IMR-90 (cell line): ENCODE data around the gene TAF10. TPM values are rescaled to one million over a fixed set of nuclear protein-coding genes. Genes with fewer than 3 reads are reported as not detected.

Experiments
- ATAC-seq: fragments of 200-7000 bp; cut with Tn5 transposase; 2 replicates; pipeline ENCODE4 v1.9.1; 2020; ENCODE audit warnings: low read depth, mild to moderate bottlenecking, moderate library complexity
- BruUV-seq: library from RNA; stranded (reverse); fragments of 400-500 nt; replicated peaks from 2 replicates; lab custom pipeline; 2021; lab: Mats Ljungman, UMichigan
- CTCF ChIA-PET: fragments of 300-600 bp; formaldehyde crosslinking; extraction: SDS; loops from one replicate; lab custom pipeline; 2021; ENCODE audit warnings: antibody characterized with exemption; lab: Yijun Ruan, JAX
- POLR2A ChIA-PET: fragments of 300-600 bp; sonication (Branson Sonifier 250); formaldehyde crosslinking; loops from one replicate; lab custom pipeline; 2022; ENCODE audit warnings: antibody characterized with exemption; ENCODE audit not compliant: unreplicated experiment; lab: Charles Lee
- DNase-seq: peaks from one replicate; pipeline ENCODE4 v3.0.0; 2013
- H2AFZ ChIP-seq: replicated peaks from 2 replicates; pipeline ENCODE3; 2013; ENCODE audit warnings: low read length, mild to moderate bottlenecking; ENCODE audit not compliant: poor library complexity
- H2AK5ac ChIP-seq: 2 replicates; pipeline ENCODE4 v1.6.1; 2013; ENCODE audit warnings: low read depth, low read length, inconsistent platforms
- H2AK9ac ChIP-seq: replicated peaks from 2 replicates; pipeline ENCODE3; 2013; ENCODE audit warnings: mild to moderate bottlenecking, low read depth, low read length, moderate library complexity; ENCODE audit not compliant: poor library complexity
- H2BK120ac ChIP-seq: 2 replicates; pipeline ENCODE4 v1.6.1; 2013; ENCODE audit warnings: low read depth, low read length, inconsistent platforms
- H2BK15ac ChIP-seq: 3 replicates; pipeline ENCODE4 v1.6.1; 2013; ENCODE audit warnings: low read depth, low read length, inconsistent platforms
- H2BK20ac ChIP-seq: 2 replicates; pipeline ENCODE4 v1.6.1; 2013; ENCODE audit warnings: low read depth, mild to moderate bottlenecking, inconsistent platforms, low read length, moderate library complexity
- H2BK5ac ChIP-seq: 2 replicates; pipeline ENCODE4 v1.6.1; 2013; ENCODE audit warnings: mild to moderate bottlenecking, low read depth, low read length, inconsistent platforms; ENCODE audit not compliant: poor library complexity, severe bottlenecking
- H3K14ac ChIP-seq: replicated peaks from 2 replicates; pipeline ENCODE4 v1.6.1; 2013; ENCODE audit warnings: low read depth, low read length, inconsistent platforms
- H3K18ac ChIP-seq: 2 replicates; pipeline ENCODE4 v1.6.1; 2013; ENCODE audit warnings: low read depth, low read length, control low read depth
- H3K23ac ChIP-seq: 2 replicates; pipeline ENCODE4 v1.6.1; 2013; ENCODE audit warnings: low read depth, low read length, inconsistent platforms
- H3K27ac ChIP-seq: 2 replicates; pipeline ENCODE4 v1.5.1; 2013; ENCODE audit warnings: mild to moderate bottlenecking, control low read depth, low read length; ENCODE audit not compliant: insufficient read depth
- H3K27me3 ChIP-seq: 2 replicates; pipeline ENCODE4 v1.6.1; 2013; ENCODE audit warnings: low read length; ENCODE audit not compliant: control insufficient read depth, insufficient read depth
- H3K36me3 ChIP-seq: 2 replicates; pipeline ENCODE4 v1.6.1; 2013; ENCODE audit warnings: low read length, mixed read lengths; ENCODE audit not compliant: control insufficient read depth, insufficient read depth
- H3K4ac ChIP-seq: 2 replicates; pipeline ENCODE4 v1.6.1; 2013; ENCODE audit warnings: low read depth, low read length, inconsistent platforms
- H3K4me1 ChIP-seq: 2 replicates; pipeline ENCODE4 v1.6.1; 2013; ENCODE audit warnings: low read length, mixed read lengths; ENCODE audit not compliant: control insufficient read depth, insufficient read depth
- H3K4me2 ChIP-seq: 2 replicates; pipeline ENCODE4 v1.6.1; 2013; ENCODE audit warnings: low read depth, mild to moderate bottlenecking, control low read depth, low read length, moderate library complexity
- H3K4me3 ChIP-seq: 2 replicates; pipeline ENCODE4 v1.5.1; 2013; ENCODE audit warnings: low read depth, mild to moderate bottlenecking, control low read depth, low read length, moderate library complexity; ENCODE audit not compliant: insufficient read depth
- H3K56ac ChIP-seq: 2 replicates; pipeline ENCODE4 v1.6.1; 2013; ENCODE audit warnings: low read length, inconsistent platforms; ENCODE audit not compliant: insufficient read depth; ENCODE audit errors: extremely low read depth
- H3K79me1 ChIP-seq, 2 experiments: 2 replicates each; pipeline ENCODE4 v1.6.1; 2013; ENCODE audit warnings: low read length in 2 of 2, inconsistent platforms in 1 of 2, low read depth in 1 of 2
- H3K9ac ChIP-seq: 2 replicates; pipeline ENCODE4 v1.6.1; 2013; ENCODE audit warnings: low read depth, low read length, control low read depth
- H3K9me1 ChIP-seq: 2 replicates; pipeline ENCODE4 v1.6.1; 2013; ENCODE audit warnings: low read length, inconsistent platforms; ENCODE audit not compliant: insufficient read depth
- H3K9me3 ChIP-seq: 2 replicates; pipeline ENCODE4 v1.6.1; 2013; ENCODE audit warnings: low read length; ENCODE audit not compliant: control insufficient read depth, insufficient read depth
- H4K20me1 ChIP-seq: 2 replicates; pipeline ENCODE4 v1.6.1; 2013; ENCODE audit warnings: low read length, inconsistent platforms; ENCODE audit not compliant: insufficient read depth
- H4K5ac ChIP-seq: 2 replicates; pipeline ENCODE4 v1.6.1; 2013; ENCODE audit warnings: mild to moderate bottlenecking, low read depth, low read length, control low read depth
- H4K8ac ChIP-seq, 2 experiments: 2 replicates each; pipeline ENCODE4 v1.6.1; 2013; ENCODE audit warnings: low read depth in 2 of 2, low read length in 2 of 2, control low read depth in 1 of 2, inconsistent platforms in 1 of 2
- H4K91ac ChIP-seq: 2 replicates; pipeline ENCODE4 v1.6.1; 2013; ENCODE audit warnings: low read depth, low read length, inconsistent platforms; ENCODE audit not compliant: insufficient read depth
- BHLHE40 ChIP-seq: fragments of 150-350 bp; IDR thresholded peaks from 2 replicates; pipeline ENCODE4 v1.6.1; 2016; ENCODE audit warnings: mild to moderate bottlenecking, low read depth, low read length
- CEBPB ChIP-seq: IDR thresholded peaks from 2 replicates; pipeline ENCODE4 v1.6.1; 2012; ENCODE audit warnings: low read depth, low read length, improper control_type of control experiment
- FOS ChIP-seq: fragments of 150-350 bp; IDR thresholded peaks from 2 replicates; pipeline ENCODE4 v1.6.1; 2016; ENCODE audit warnings: low read depth, low read length
- MAFK ChIP-seq: IDR thresholded peaks from 2 replicates; pipeline ENCODE4 v1.6.1; 2012; ENCODE audit warnings: low read depth, low read length, improper control_type of control experiment
- MAZ ChIP-seq: IDR thresholded peaks from 2 replicates; pipeline ENCODE4 v1.6.1; 2012; ENCODE audit warnings: low read depth, mild to moderate bottlenecking, low read length, improper control_type of control experiment, moderate library complexity, borderline replicate concordance
- MXI1 ChIP-seq: IDR thresholded peaks from 2 replicates; pipeline ENCODE4 v1.6.1; 2012; ENCODE audit warnings: low read depth, mild to moderate bottlenecking, low read length, moderate library complexity, borderline replicate concordance
- NFE2L2 ChIP-seq: fragments of 150-350 bp; IDR thresholded peaks from 2 replicates; pipeline ENCODE4 v1.6.1; 2016; ENCODE audit warnings: low read depth, mild to moderate bottlenecking, low read length
- POLR2A ChIP-seq: IDR thresholded peaks from 2 replicates; pipeline ENCODE4 v1.6.1; 2012; ENCODE audit warnings: mild to moderate bottlenecking, low read depth, low read length
- RAD21 ChIP-seq: IDR thresholded peaks from 2 replicates; pipeline ENCODE4 v1.6.1; 2012; ENCODE audit warnings: low read length, improper control_type of control experiment
- RCOR1 ChIP-seq: IDR thresholded peaks from 2 replicates; pipeline ENCODE4 v1.6.1; 2012; ENCODE audit warnings: mild to moderate bottlenecking, low read length, improper control_type of control experiment; ENCODE audit not compliant: insufficient replicate concordance
- RFX5 ChIP-seq: IDR thresholded peaks from 2 replicates; pipeline ENCODE4 v1.8.0; 2012; ENCODE audit warnings: low read depth, mild to moderate bottlenecking, low read length, moderate library complexity
- SMC3 ChIP-seq: fragments of 150-350 bp; IDR thresholded peaks from 2 replicates; pipeline ENCODE4 v1.6.1; 2016; ENCODE audit warnings: low read depth, mild to moderate bottlenecking, antibody characterized with exemption, low read length, moderate library complexity
- WGBS, 2 experiments: methylation state at CpG; one replicate each; pipeline versions ENCODE4 v1.1.5 to v1.1.7; 2013; ENCODE audit warnings: missing lambda C conversion rate in 2 of 2; ENCODE audit not compliant: insufficient read length in 1 of 2; ENCODE audit errors: extremely low coverage in 2 of 2; 5-methylcytosine and 5-hydroxymethylcytosine counted together
- dilution Hi-C: fragments of 300-500 bp; cut with HindIII; formaldehyde crosslinking; loops from one replicate; pipeline ENCODE4 v1.14.3; 2018; ENCODE audit warnings: low sequenced_read_pairs; ENCODE audit not compliant: unreplicated experiment
- in situ Hi-C: fragments of 300-500 bp; cut with MboI; formaldehyde crosslinking; loops from 3 replicates; pipeline ENCODE4 v1.14.3; 2019; ENCODE audit warnings: low sequenced_read_pairs, inconsistent platforms, mixed read lengths
- intact Hi-C: fragments of 100-400 bp; cut with micrococcal nuclease; formaldehyde crosslinking; loops from 2 replicates; pipeline ENCODE4 v1.10.0; 2022
- polyA plus RNA-seq, 3 experiments: library from polyadenylated mRNA; depleted of rRNA; stranded (reverse); fragments of >200 nt; gene quantifications; 2 replicates each; pipeline ENCODE4 v1.2.3, GENCODE V29; 2012; ENCODE audit warnings: low replicate concordance in 1 of 3
- total RNA-seq: library from RNA; depleted of rRNA; stranded (reverse); fragments of >200 nt; gene quantifications from 2 replicates; pipeline ENCODE4 v1.2.3, GENCODE V29; 2012
- TF ChIP-seq, protein P1 (sequence below): conservative IDR thresholded peaks from 2 replicates; pipeline ENCODE4 v1.5.1; 2012; ENCODE audit warnings: mild to moderate bottlenecking, low read depth, low read length, improper control_type of control experiment
- TF ChIP-seq, protein P2 (sequence below): fragments of 150-350 bp; IDR thresholded peaks from 2 replicates; pipeline ENCODE4 v1.6.1; 2016; ENCODE audit warnings: low read depth, mild to moderate bottlenecking, low read length, moderate library complexity, borderline replicate concordance

TAF10 gene
- total and polyA plus RNA-seq, 2 of the 4 experiments (the other 2 are of a cell fraction): 18.6 to 132 TPM

DNA sequence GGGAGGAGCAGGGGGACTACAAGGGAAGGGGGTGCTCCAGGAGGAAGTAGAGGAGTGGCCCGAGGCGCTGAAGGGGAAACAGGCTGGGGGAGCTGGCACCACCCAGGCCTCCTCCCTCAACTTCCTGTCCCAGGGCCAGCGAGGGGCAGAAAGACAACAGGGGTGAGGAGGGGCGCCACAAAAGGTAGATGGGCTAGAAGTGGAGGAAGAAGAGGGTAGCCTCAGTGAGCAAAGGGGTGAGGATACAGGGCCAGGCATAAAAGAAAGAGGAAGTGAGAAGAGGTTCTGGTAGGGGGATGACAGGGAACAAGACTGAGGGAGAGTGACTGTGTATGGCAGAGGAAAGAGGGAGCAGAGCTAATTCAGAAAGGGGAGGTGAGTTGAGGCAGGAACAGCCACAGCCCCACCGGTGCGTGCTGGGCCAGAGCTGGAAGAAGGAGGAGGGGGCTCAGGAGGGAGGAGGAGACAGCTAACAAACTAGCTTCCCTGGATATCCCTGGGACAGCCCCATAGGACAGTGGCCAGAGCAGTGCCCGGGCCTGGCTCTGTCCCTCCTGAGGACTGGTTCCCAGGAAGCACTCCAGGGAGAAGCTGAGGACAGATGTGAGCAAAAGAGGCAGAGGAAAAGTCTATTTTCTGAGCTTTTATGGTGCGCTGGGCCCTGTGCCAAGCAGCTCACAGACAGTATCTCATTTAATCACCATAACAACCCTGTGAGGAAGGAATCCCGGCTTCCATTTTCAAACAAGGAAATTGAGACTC is 35.1 kb upstream of the TAF10 start:
- Histone ChIP-seq H3K9me3 (no peaks in the 10 kb centered on the region), H3K27me3 (0 out of 2 replicates have a peak, but pooled peaks cover 3% of the 10 kb centered on the region), H3K18ac (peak overlapping the region; percentile 68), H4K91ac (peak overlapping the region; percentile 85), H4K20me1 (peaks cover 5% of the 10 kb centered on the region; the same call in 1 of the 2 replicates), H3K4me1 (peaks cover 16% of the 10 kb centered on the region), H3K4me3 (no peak overlapping the region), H3K27ac (peak overlapping the region; percentile 9; the same call in 1 of the 2 replicates), H3K9me1 (peaks cover 26% of the 10 kb centered on the region), H3K9ac (no peak overlapping the region), H2BK5ac (peak overlapping the region; percentile 12), H4K8ac (peak overlapping the region; percentile 47 to 94; a peak in 3 of 4 replicates), H2AK9ac (peak overlapping the region; percentile 86), H2AK5ac (peak overlapping the region; percentile 88), H3K23ac (peak overlapping the region; percentile 86; the same call in 1 of the 2 replicates), H3K79me1 (peaks cover 5 to 40% of the 10 kb centered on the region in 2 experiments; a peak in 3 of 4 replicates), H3K4ac (peak overlapping the region; percentile 83), H3K14ac (peak overlapping the region; percentile 64), H3K4me2 (no peak overlapping the region; the same call in 1 of the 2 replicates), H3K36me3 (peaks cover 4% of the 10 kb centered on the region; the same call in 1 of the 2 replicates), H2BK15ac (peak overlapping the region; percentile 18; the same call in 1 of the 3 replicates), H3K56ac (peak overlapping the region; percentile 35; the same call in 1 of the 2 replicates), H4K5ac (peak overlapping the region; percentile 28), H2AFZ (peak overlapping the region; percentile 83), H2BK120ac (peak overlapping the region; percentile 81), H2BK20ac (peak overlapping the region; percentile 32; the same call in 1 of the 2 replicates)
- intact Hi-C loops (no loop called here), in situ Hi-C loops (no loop called here), dilution Hi-C loops (no loop called here)
- WGBS, 2 experiments: no CpG with 5 or more reads among the region's 9 CpGs
- DNase-seq (peak; percentile 56), ATAC-seq (peak; percentile 36)
- TF ChIP-seq MXI1 (no peak), RCOR1 (no peak), FOS (no peak), BHLHE40 (no peak), MAZ (no peak), NFE2L2 (no peak), CEBPB (no peak), POLR2A (no peak), SMC3 (no peak), RFX5 (no peak), RAD21 (no peak), MAFK (no peak)
- TF ChIP-seq, protein P1, sequence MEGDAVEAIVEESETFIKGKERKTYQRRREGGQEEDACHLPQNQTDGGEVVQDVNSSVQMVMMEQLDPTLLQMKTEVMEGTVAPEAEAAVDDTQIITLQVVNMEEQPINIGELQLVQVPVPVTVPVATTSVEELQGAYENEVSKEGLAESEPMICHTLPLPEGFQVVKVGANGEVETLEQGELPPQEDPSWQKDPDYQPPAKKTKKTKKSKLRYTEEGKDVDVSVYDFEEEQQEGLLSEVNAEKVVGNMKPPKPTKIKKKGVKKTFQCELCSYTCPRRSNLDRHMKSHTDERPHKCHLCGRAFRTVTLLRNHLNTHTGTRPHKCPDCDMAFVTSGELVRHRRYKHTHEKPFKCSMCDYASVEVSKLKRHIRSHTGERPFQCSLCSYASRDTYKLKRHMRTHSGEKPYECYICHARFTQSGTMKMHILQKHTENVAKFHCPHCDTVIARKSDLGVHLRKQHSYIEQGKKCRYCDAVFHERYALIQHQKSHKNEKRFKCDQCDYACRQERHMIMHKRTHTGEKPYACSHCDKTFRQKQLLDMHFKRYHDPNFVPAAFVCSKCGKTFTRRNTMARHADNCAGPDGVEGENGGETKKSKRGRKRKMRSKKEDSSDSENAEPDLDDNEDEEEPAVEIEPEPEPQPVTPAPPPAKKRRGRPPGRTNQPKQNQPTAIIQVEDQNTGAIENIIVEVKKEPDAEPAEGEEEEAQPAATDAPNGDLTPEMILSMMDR: no peak
- TF ChIP-seq, protein P2, sequence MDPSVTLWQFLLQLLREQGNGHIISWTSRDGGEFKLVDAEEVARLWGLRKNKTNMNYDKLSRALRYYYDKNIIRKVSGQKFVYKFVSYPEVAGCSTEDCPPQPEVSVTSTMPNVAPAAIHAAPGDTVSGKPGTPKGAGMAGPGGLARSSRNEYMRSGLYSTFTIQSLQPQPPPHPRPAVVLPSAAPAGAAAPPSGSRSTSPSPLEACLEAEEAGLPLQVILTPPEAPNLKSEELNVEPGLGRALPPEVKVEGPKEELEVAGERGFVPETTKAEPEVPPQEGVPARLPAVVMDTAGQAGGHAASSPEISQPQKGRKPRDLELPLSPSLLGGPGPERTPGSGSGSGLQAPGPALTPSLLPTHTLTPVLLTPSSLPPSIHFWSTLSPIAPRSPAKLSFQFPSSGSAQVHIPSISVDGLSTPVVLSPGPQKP: no peak
- ChIA-PET POLR2A (no interaction called here), CTCF (interaction anchor here (1.1 kb wide), 1 partner anchor 36 kb away, joined by 4 read pairs; the partner anchor contains the start of gene MRPL17)
- BruUV-seq: no TSS peak
